GM21723 (cell line): ENCODE data around the gene MLLT10.

Experiments
- ATAC-seq: cut with Tn5 transposase; IDR thresholded peaks from one replicate; pipeline ENCODE4 v1.9.1; 2021; ENCODE audit warnings: mild to moderate bottlenecking, moderate library complexity; ENCODE audit not compliant: unreplicated experiment

The MLLT10 gene

DNA sequence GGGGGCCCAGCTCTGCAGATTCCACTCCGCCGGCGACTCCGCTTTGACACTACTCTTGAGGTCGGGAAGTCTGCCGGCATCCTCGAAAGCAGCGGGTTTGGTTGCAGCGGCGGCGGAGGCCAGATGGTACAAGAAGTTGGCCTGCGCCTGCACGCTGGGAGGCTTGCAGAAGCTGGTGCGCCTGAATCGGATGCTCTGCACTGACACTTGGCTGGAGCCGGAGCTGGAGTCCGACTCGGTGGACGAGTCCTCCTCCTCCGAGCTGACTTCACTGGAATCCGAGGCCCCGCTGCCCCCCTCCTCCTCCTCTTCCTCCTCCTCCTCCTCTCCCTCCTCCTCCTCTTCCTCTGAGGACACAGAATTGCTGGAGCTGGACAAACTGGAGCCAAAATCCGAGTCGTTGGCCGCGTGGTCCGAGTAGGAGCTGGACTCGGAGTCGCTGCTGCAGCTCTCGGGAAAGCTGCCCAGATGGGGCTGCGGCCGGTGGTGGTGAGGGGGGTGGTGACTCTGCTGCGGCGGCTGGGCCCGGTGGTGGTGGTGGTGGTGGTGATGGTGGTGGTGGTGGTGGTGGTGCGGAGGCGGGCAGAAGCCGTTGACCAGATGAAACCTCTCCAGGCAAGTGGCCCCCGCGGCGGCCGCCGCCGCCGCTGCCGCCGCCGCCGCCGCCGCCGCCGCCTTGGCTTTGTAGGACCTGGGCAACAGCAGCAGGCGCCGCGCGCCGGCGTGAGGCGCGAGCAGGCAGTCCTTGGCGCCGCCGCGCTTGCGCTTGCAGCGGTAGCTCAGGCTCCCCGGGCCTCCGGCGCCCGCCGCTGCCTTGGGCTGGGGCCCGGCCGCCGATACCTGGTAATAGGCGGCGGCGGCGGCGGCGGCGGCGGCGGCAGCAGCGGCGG is 17.5 kb upstream of the MLLT10 start:
- ATAC-seq, result peak; percentile 68

DNA sequence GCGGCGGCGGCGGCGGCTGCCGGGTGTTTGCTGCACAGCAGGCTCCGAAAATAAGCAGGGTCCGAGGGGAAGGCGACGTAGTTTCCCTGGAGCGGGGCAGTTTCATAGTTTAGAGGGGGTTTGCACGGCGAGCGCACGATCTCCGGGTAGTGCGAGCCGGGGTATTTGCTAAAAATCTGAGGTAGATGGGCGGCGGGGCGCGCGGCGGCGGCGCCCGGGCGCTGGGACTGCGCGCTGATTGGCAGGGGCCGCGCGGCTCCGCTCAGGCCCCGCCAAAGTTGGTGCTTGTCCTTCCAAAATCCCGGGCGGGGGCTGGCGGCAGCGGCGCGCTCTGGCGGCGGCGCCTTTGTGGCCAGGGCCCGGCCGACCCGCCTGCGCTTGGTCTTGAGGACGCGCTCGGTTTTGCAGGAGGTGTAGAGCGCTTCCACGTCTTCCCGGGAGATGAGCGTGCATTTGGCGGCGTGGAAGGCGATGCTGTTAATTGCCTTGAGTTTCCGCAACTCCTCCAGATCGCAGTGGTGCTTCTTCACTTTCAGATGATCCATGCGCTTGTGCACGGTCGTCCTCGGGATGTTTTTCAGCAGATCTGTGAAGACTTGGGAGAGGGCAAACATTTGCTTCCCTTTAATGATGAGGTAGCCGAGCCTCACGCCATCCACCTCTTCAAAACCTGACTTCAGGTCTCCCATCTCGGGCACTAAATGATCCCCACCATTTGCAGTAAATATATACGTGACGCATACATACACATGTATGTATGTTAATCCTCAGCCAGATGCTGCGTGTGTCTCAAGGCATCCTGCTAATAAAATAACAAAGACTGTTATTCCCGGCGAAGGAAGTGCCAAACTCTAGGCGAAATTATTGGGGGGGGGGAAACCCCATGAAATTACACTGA is 16.6 kb upstream of the MLLT10 start:
- ATAC-seq, result peak; percentile 62

DNA sequence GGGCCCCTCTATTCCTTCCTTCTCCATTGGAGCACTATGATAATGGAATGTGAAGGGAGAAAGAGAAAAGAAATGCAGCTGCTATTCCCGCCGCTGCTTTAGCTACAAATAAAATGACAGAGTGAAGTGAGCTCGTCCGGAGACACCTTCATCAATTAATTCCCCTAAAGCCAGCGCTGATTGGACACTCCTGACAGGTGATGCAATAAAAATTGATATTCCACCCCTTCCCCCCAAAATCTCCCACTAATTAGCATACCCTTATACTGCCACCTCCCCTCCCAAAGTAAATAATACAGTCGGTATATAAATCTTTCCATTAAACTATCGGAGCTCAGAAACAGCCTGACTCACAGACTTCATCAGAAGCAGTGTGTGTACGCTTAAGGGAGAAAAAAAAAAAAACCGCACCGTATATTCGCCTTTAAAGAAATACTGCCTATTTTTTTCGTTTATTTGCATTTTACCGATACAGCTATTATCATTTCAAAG is 15.8 kb upstream of the MLLT10 start:
- ATAC-seq, result no peak

DNA sequence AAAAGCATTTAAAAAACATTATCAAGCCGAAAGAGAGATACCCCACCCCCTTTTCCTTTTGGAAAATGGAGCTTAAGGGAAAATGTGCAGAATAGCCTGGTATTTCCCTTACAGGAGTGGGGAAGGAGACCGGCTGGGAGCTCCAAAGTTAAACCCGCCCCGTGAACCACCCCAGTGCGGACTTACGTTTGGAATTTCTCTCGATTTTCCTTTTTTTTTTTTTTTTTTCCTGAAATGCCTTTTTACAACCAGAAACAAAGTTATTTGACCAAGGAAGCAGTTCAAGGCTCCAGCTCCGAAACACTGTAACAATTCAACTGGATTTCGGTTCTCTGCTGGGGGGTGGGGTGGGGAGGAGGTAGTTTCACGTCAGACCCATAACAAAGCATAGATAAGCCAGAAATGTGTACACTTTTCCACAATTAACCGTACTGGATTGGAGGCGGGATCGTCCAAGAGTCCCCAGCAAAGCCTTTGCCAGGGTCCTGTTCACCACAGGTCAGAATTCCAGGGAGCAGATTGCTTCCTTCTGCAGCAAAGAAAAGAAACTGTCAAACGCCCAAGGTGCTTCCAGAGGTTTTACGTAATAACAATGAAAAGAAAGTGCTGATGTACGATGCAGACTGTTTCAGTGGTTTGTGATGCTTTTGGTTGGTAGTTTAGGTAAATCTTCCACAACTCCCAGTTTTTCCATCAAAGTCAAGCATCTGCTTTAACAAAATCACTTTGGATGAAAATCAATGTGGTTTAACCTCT is 15.2 kb upstream of the MLLT10 start:
- no peak for ATAC-seq

DNA sequence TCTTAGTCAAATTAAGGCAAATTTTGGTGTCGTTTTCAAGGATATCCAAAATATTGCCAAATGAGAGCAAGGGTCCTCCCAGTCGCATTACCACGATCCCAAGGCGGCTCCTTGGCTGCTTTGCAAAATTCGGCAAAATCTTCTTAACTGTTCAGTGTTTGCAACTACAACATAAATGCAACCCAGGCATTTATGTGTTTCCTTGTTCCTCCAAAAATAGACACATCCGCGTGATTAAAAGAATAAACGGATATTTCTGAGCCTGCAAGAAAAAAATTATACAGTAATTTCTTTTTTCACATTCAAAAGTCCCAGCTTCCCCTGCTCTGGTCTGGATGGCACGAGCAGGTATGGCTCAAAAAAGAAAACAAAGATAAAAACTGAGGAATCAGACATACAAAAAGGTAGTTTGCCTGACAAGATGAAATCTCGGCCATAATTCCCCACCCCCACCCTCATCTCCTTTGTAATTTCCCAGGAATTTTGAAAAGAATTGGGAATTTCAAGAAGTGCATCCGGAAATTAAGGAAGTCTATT is 14.6 kb upstream of the MLLT10 start:
- no peak for ATAC-seq

DNA sequence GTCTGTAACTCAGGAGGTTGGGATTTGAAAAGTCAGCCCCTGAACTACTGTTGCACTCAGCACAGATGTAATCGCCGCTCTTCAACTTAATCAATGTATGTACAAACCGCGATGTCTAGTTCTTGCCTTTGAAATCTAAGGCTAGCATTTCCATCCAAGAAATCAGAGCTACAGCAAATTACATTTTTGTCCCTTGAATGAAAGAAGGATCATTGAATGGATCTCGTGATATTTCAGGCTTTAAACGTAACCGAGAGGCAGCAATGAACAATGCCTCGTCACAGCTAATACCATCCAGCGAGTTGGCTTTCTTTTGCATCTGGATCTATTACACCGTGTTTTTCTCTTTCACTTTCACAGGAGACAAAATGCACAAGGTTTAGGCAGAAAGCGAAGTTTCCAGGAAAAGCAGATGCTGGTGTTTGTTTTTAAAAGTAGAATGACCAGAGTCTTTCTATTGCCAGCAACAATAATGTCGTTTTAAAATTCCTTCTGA is 14.0 kb upstream of the MLLT10 start:
- ATAC-seq, result no peak

DNA sequence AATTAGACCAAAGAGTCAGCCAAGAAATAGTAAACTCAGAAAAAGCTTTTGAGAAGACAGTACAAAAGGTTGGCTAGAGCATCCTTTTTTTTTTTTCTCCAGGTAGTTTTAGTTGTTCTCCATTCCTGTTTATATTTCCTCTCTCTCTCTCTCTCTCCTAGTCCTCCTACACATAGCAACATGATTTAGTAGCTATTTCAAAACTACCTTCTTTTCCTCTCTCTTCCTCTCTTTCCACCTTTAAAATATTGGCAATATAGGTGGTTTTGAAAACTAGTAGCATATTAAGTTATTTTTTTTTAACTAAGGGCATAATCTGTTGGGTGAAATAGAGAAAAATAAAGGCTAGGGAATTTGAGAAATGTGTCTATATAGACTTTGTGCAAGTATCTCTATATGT is 13.5 kb upstream of the MLLT10 start:
- no peak for ATAC-seq

DNA sequence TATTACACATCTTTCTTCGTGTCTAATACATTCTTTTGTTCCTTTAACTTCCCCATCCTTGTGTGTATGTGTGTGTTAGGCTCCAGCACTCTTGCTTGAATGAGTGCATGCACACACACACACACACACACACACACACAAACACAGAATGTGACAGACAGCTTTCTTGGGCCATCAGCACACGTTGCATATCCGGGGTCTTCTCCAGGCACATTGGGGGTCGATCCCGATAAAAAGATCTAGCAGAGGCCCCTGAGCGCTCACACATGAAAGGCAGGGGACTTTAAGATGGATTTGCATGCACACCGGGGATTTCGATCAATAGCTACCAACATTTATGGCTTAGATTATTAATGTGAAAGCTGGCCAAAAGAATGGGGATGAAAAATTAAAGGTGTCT is 13.1 kb upstream of the MLLT10 start:
- ATAC-seq, result no peak

DNA sequence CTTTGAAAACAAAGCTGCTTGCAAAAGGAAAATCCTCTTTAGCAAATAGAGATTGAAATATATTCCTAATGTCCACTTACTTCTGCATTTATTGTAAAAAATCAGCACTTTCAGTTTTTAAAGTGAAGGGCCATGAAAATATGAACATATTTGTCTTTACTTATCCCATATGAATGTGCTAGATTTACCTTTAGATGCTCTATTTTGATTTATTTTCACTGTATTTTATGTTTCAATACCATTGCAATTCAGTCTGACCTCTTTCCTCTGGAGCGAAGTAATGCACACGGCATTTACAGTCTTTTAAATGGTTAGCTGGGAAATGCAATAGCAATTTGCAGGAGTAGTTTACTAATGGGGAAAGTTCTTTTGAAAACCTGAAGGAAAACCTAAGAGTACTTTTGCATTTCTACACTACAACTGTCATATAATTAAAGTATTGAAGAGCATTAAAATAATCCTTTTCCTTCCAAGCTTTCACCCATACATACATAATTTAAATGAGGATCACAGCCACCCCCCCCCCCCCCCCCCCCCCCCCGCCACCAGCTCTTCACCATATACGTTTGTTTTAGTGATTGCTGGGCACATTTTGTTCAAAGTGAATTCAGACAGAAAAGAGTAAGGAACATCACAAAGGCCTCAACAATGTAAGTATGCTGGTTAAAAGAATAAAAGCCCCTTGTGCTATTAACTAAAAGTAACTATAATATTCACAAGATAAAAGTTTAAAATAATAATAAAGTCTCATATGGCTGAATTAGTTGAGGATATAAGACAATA is 12.1 kb upstream of the MLLT10 start:
- ATAC-seq, result no peak

DNA sequence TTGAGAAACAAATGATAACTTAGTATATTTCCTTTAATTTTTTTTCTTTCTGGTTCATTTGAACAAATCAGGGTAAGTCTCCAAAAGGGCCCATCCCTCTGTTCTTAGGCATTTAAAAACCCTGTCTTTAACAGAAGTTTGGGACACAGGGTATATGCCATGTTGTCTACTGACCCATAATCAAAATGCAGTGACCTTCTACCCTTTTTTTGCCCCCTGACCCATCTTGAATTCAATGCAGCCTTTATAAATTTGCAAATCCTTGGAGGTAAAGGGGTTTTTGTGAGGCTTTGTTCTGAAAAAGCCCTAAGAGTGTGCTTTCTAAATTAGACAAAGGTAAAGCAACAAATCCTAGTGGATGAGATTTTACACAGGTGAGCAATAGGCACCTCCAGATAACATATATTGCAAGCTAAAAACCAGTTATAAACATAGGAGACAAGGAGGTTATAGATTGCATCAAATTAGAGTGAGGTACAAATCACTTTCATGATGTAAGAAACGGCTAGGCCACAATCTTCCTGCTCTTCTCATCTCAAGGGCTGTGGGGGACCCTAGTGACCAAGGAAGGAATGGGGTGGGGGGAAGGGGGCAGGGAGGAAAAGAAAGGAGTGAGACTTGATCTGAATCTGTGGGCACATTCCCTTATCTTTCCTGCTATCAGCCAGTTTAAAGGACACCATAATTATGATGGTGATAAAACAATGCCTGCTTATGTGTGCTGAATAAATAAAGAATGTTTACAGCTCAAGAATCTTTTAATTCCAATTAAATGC is 11.2 kb upstream of the MLLT10 start:
- no peak for ATAC-seq

DNA sequence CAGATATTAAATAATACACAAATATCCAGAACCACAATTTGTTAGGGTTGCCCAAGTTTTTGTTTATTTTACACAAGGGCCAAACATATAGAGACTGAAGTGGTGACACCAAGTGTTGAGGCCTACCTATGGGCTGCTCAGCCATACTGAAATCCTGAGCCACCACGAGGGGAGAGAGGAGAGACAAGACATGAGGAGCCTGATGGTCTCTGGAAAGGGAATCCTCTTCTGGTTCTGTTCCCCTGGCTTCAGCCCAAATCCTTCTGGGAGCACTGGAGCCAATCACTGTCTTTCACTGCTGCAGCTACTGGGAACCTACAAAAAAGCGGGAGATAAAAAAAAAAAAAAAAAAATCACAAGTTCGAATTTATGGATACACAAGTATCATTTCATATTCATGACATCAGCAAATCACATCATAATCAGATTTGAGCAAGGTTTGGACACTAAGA is 10.4 kb upstream of the MLLT10 start:
- ATAC-seq, result no peak

DNA sequence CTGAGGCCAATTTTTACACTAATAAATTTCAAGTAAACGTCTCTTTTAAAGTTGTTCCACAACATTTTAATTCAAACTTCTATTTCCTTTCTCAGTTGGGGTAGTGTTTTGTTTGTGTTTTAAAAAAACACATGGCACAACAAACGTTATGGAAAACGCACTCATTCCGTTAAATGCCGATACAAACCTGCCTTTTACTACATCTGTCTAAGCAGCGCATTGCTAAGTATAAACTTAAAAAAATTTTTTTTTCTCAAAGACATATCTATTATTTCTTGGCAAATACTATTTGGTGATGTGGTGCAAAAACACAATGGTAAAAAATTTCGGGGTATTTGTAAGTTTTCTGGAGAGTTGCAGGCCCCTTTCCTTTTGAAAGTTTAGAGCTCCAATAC is 9.9 kb upstream of the MLLT10 start:
- ATAC-seq, result no peak

DNA sequence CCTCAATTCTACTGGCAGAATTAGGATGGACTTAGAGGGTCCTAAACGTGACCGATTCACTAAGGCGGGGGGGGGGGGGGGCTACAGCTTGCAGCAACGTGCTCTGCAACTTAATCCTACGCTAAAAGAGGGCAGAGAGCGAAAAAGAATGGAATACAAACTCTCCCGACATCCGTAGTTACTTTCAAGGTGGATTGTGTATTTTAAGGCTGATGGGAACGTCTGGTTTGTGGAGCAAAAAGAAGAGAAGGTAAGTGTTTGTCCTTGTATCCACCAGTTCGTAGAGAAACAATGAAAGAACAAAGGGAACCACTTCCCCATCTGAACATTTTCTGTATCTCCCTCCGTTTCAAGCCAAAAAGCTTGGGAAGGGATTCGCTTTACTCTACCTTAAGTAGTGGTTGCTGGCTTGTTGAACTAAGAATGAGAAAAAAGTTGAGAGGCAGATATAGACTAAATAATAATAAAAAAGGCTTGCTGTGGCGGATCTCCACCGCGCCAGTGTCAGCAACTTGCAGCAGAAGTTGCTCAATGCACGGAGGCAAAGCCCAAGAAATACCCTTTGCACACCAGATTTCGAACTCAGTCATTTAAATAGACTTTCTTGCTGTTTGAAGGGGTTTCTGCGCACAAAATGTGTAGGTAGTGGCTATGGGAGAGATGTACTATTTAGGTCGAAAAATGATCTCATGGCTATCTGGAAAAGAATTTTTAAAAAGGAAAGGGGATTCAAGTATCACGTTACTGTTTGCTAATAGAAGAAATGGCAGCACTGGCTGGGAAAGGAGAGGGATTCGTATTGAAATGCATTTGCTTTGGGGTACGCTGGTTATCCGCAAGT is 9.3 kb upstream of the MLLT10 start:
- no peak for ATAC-seq

DNA sequence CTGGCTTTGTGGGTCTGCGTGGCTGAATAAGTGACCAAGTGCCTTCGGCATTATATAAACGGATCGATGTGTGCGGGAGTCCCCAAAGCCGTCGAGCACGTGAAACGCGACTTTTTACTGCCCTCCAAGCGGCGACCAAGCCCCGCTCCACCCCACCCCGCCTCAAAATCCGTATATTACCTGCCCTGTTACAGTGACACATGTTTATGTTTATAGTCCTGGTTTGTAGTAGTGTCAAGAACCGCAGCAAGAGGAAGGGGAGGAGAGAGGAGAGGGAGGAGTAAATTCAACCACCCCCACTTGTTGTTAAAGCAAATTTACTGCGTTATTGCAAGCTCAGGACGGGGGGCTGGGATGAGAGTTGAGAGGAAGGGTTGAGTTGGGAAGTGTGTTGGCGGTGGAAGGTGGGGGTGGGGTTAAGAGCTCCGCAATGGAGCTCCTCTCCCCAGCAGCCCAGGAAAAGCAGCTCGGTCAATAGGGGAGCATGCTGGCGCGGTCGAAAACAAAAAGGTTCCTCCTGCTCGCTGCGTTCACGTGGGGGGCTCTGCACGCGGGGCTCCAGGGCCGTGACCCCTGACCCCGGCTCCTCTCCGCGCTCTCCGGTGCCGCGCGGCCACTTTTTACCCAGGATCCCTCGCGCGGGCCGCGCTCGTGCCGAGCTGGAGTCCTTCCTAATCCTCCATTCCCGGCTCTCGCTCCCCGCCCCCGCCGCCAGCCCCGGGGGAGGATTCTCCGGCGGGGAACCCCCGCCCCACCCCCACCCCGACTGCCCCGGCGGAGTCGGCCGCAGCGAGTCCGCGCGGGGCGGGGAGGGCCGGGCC is 8.5 kb upstream of the MLLT10 start, which contains the start of gene SKIDA1:
Gene SKIDA1 (minus strand): TSS at position 316 of the 821 bp plus-strand sequence. CDS start 7,860 bp downstream, outside the sequence.
- peak; percentile 62 for ATAC-seq

DNA sequence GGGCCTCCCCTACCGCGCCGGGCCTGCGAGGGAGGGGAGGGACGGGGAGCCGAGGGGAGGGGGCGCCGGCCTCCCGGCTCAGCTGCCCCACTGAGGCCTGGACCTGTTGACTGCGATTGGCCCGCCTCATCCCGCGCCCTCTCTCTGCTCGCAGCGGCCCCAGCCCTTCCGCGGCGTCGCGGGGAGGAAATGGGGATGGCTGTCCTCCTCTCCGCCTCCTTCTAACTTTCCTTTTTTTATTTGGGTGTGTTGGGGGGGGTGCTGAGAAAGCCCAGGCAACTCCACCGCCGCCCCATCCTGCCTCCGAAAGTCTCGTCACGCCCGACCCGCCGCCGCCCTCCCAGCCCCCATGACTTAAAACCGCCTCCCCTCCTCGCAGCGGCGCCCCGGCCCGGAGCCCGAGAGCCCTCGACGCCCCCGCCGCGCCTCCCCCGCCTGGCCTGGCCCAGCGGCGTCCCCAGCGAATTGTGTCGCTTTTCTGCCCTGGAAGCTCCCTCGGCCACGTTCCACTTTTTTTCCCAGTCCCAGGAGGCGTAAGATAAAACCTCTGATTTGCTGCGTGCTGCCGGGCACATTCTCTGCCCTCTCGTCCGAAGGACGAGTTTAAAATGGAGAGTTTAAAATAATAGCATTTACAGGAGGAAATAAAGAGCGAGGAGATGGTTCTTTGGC is 7.7 kb upstream of the MLLT10 start:
- peak; percentile 24 for ATAC-seq

DNA sequence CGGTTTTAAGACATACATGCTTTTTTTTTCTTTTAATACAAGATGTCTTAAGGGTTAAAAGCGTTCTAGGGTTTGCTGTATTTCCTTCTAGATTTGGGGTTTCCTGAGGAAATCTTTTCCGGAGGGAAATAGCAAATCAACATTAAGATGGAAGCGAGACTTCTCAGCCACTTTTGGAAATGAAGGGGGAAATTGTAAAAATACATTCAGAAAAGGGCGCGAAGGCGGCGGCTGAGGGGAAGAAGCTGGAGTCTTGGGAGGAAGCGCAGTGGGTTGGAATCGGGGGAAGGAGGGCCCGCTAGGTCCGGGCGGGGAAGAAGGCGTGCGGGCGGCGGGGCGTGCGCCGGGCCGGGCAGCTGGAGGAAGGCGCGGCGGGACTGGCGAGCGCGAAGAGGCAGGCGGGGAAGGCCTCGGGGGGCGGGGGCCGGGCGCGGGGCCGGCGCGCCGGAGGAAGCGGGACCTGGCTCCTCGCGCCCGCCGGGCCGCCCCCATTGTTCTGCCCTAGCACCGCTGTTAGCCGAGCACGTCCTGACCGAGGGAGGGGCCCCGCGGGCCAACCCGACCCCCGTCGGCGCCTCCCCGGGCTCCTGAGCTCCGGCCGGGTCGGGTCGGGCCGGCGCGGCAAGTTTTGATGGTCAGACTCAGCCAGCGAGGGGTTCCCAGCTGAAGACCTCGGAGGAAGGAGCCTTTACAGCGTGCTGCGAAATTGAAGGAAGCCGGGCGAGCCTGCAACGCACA is 7.0 kb upstream of the MLLT10 start:
- ATAC-seq, result peak; percentile 35
